HG03342 (cell line): ENCODE results near the gene CASP3.
A peak's percentile ranks its signal among the peaks of the same experiment; 100 is the strongest.
"Not testable (repeated sequence)": the region's sequence is repeated elsewhere in the genome, so short reads cannot be mapped to it uniquely, and the experiment has no call there.

Source experiments
- ATAC-seq: cut with Tn5 transposase; IDR thresholded peaks from one replicate; pipeline ENCODE4 v1.9.1; 2021; ENCODE audit warnings: mild to moderate bottlenecking, moderate library complexity; ENCODE audit not compliant: unreplicated experiment

The CASP3 gene

DNA sequence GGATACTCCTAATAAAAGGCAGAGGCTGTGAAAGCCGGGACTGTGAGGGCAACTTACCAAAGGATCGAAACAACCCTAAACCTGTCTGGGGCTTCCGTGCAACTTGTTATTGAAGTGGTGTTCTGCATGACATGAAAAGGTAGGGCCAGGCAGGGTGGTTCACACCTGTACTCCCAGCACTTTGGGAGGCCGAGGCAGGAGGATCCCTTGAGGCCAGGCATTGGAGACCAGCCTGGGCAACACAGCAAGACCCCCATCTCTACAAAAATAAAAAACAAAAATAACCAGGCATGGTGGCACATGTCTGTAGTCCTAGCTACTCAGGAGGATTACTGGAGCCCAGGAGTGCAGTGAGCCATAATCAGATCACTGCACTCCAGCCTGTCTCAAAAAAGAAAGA lies 12.3 kb downstream of the CASP3 start:
- no peak for ATAC-seq

DNA sequence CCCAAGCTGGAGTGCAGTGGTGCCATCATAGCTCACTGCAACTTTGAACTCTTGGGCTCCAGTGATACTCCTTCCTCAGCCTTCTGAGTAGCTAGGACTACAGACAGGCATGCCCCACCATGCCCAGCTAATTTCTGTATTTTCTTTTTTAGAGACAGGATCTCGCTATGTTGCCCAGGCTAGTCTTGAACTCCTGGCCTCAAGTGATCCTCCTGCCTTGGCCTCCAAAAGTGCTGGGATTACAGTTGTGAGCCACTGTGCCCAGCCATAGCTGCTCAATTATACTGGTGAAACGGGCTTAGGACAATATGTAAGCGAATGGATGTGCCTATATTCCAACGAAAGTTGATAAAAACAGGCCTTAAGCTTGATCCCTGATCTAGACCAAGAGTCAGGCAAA lies 13.1 kb downstream of the CASP3 start:
- no peak for ATAC-seq

DNA sequence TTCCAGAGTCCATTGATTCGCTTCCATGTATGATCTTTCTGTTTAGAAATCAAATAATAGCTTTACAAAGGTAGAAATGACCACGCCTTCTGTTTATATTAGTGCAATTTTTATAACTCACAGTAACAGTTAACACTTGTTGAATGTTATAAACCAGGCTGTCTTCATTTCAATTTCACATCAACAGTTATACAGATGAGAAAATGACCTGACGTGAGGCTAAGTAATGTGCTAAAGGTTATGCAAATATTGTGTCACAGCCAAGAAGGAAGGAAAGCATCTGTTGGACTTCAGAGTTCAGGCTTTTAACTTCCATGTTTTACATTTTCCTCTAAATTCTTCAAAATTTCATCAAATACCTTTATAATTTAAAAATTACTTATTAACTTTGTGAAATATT lies 13.9 kb downstream of the CASP3 start:
- ATAC-seq, result no peak

DNA sequence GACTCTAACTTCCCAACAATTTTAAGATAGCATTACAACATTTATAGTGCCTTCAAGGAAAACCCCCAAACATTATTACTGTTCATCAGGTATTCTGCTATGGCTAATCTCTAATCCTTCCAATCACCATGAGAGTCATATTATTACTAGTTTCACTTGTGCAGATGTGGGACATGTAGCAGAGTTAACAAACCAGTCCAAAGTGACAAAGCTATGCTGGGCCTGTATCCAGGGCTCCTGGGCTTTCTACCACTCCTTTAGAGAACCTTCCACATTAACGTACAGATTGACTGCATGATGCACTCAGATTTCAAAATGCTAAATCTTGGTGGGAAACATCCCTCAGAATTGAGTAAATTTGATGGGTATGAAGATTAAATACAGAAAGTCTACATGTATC lies 16.4 kb downstream of the CASP3 start:
- no peak for ATAC-seq

DNA sequence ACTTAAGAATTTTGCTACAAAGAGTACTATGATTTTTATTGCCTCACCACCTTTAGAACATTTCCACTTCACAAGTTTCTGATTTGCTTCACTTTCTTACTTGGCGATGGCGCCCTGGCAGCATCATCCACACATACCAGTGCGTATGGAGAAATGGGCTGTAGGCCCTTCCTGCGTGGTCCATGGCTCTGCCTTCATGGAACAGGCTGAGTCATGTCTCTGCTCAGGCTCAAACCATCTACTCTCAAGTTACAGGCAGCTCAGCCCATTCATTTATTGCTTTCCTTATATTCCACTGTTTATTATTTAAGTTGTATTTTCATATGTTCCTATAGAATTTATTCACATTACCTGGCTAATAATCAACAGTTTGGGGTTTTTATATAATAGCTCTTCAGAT lies 21.1 kb downstream of the CASP3 start:
- ATAC-seq, result no peak

DNA sequence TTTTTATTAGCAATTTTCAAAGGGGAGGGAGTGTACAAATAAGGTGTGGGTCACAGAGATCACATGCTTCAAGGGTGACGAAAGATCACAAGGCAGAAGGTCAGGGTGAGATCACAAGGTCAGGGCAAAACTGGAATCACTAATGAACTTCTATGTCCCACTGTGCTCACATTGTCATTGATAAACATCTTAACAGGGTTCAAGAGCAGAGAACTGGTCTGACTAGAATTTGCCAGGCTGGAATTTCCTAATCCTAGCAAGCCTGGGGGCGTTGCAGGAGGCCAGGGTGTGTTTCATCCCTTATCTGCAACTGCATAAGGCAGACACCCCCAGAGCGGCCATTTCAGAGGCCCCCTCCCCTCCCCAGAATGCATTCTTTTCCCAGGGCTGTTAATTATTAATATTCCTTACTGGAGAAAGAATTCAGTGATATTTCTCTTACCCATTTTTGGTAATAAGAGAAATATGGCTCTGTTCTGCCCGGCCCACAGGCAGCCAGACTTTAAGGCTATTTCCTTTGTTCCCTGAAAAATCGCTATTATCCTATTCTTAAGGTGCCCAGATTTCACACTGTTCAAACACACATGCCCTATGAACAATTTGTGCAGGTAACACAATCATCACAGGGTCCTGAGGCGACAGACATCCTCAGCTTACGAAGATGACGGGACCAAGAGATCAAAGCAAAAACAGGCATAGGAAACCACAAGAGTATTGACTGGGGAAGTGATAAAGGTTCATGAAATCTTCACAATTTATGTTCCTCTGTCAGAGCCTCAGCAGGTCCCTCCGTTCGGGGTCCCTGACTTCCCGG lies 23.3 kb downstream of the CASP3 start:
- ATAC-seq, result not testable (repeated sequence)

DNA sequence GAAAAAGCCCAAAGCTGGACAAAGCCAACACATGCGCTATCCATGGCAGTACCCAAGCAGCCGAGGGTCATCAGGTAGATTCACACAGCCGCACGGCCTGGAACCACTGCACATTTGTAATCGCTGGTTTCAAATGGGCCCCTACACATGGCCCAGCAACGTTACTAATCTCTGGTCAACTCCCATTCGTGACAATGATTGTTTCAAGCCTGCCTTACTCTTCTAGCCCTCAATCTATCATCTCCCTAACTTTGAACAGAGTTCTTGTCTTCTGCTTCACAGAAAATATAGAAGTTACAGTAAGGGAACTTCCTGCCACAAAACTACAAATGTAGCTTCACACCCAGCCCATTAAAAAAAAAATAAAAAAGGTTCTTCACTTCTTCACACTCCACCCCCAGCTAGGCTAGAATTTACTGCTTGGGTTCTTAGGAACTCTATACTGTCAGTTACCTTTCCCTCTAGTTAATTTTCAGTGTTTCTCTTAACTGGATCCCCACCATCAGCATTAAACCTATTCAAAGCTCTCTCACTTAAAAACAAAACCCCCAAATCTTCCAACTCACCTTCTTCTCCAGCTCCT lies 24.2 kb downstream of the CASP3 start:
- ATAC-seq, result no peak

DNA sequence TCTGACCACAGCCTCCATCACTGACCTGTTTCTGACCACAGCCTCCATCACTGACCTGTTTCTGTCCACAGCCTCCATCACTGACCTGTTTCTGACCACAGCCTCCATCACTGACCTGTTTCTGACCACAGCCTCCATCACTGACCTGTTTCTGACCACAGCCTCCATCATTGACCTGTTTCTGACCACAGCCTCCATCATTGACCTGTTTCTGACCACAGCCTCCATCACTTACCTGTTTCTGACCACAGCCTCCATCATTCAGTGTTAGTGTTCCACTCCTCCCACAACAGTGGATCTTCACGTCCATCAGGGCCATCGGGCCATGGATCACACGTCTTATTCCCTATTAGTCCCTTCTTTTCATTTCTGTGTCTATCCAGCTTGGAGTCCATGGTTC lies 24.7 kb downstream of the CASP3 start:
- ATAC-seq, result not testable (repeated sequence)

DNA sequence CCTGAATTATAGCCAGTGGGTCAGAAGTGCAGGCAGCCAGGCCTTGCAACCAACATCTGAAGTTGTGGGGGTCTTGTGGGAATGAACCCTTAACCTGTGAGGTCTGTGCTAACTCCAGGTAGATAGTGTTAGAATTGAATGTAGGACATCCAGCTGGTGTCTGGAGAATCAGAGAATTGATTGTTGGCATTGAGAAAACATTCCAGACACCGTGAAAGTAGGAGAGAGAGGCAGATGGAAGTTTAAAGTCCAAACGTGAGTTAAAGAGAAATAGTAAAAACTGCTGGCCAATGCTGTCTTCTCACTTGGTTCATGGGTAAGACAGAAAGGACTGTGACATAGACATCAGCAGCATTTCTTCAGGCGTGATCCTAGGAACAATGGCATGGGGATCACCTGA lies 27.7 kb downstream of the CASP3 start:
- no peak for ATAC-seq

DNA sequence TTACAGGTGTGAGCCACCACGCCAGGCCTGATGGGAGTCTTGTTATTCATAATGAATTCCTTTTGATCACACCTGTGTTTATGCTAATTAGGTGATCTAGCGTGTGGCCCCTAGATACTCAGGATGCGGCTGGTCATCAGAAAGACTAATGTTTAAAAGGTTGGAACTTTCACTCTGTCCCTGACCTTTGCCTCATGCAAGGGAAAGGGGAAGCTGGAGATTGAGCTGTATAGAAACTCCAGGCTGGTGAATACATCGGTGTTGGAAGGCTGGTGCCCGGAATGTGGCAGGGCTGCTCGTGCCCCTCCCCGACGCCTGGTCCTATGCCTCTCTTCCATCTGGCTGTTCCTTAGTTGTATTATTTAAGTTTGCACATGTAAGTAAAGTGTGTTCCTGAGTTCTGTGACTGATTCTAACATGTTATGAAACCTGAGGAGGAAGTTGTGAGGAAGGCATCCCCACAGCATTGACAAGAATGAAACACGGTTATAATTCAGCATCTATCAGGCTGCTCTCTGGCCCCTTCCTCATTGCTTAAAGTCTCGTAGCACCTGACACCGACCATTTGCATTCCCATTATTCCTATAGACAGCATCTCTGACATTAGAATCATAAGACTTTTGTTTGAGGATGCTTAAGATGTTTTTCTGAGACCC lies 28.9 kb downstream of the CASP3 start:
- no peak for ATAC-seq

DNA sequence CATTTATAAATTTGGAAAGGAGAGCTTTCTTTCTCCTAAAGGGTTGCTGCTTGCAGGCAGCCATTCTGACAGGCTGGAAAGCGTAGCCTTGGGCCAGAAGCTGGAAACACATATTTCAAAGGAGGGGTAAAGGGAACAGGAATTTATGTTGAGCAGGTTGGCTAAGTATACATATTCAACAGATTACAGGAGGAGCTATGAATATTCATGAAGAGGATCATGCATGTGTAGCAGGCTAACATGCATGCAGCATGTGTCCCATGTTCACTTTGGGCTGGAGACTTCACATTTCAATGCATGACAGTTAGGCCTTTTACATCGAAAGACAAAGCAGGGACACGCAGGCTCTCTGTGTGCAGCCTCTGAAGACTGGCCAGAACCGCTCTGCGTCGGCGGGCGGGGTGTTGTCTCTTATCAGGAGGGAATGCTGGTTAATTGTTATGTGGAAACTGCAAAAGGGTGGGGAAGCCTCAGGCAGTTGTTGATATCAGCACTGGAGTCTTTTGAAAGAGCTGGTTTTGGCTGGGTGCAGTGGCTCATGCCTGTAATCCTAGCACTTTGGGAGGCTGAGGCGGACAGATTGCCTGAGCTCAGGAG lies 31.5 kb downstream of the CASP3 start:
- no peak for ATAC-seq

DNA sequence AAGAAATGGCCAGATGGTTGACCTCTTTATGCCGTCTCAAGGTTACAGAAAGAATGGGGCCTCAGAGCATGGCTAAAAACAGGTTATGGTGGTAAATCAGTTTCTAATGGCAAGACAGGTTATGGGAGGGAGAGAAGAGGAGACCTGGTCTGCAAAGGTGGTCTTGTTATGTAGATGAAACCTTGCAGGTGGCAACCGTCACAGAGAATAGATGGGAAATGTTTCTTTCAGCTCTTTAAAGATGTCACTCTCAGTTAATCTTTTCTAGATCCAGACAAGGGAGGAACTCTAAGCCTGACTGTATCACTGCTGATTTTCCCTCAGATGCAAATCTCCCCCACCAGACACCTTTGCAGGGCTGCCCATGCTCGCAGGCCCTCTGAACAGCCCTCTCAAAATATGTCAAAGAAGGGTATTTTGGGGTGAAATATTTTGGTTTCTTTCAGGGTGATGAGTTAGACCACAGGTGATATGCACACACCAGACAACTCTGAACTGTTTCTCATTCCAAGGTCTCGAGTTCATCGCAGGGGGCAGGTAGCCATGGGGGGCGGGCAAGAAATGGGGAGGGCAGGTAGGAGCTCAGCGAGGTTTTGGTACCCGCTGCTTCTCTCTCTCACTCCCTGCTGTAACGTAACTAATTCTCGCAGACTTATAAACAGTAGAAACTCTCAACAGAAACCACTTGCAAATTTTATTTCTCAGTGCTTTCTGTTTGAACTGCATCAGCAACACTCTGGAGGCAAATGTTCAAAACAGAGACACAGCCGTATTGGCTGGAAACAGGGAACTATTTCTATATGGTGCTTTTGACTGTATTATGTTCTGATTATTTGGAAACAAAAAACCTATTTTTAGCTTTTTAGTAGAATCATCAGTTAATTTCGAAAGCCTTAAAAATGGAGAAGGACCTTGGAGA lies 32.4 kb downstream of the CASP3 start:
- ATAC-seq, result peak; percentile 64

DNA sequence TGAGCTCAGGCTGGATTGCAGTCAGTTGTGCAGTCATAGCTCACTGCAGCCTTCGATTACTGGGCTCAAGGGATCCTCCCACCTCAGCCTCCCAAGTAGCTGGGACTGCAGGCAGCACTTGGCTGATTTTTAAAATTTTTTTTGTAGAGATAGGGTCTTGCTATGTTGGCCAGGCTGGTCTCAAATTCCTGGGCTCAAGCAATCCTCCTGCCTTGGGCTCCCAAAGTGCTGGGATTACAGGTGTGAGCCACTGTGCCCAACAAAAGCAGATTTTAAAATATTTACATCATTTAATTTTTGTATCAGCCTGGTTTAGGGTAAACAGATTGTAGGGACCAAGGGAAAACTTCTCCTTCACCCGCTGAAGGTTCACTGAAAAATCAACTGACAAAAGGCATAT lies 33.1 kb downstream of the CASP3 start:
- not testable (repeated sequence) for ATAC-seq

DNA sequence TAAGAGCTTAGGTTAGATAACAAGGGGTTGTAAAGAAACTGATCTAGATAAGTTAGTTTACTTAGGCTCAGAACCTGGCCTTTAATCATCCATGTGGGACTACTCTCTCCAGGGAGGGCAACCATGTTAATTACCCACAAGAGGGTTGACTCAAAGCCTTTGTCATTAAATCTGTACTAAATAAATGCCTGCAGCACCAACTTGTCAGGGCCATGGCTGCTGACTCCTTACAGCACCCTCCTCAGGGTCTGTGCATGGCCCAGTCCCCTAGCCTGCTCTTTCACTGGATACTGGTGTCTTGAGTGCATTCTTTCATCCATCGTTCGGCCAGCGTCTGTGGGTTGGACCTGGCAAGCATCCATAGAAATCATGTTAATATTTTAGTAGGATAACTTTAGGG lies 34.7 kb downstream of the CASP3 start:
- ATAC-seq, result no peak

DNA sequence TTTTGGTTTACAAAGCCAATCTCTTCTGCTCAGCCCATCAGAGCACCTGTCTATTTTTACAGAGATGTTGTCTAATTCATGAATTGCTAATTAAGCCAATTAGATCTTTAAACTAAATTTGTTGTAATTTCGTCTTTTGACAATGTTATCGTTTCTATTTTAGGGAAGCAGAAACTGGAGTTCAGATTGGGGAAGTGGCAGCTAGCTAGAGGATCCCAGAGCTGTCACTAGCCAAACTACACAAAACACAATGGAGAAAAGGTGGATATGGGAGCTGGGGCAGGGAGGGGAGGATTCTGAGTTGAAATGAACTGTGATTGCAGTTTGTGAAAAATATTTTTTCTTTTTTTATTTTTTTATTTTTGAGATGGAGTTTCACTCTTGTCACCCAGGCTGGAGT lies 35.8 kb downstream of the CASP3 start:
- ATAC-seq, result no peak

DNA sequence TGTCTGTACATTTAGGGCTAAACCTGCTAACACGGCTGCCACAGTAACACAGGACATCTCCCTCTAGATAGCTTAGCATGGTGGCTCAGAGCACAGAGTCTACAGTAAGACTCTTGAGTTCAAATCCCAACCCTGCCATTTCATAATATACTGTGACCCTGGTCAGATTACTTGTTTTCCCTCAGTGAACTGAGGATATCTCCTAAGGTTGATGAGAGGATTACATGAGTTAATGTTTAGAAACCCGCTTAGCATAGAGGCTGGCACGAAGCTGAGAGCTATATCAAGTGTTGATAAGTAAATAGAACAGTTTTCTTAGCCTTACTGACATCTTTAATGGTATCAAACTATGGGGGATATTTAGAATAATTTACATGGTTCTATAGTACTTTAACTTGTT lies 37.2 kb downstream of the CASP3 start:
- no peak for ATAC-seq

DNA sequence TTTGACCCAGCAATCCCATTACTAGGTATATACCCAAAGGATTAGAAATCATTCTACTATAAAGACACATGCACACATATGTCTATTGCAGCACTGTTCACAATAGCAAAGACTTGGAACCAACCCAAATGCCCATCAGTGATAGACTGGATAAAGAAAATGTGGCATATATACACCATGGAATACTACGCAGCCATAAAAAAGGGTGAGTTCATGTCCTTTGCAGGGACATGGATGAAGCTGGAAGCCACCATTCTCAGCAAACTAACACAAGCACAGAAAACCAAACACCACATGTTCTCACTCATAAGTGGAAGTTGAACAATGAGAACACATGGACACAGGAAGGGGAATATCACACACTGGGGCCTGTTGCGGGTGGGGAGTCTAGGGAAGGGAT lies 41.8 kb downstream of the CASP3 start:
- not testable (repeated sequence) for ATAC-seq

DNA sequence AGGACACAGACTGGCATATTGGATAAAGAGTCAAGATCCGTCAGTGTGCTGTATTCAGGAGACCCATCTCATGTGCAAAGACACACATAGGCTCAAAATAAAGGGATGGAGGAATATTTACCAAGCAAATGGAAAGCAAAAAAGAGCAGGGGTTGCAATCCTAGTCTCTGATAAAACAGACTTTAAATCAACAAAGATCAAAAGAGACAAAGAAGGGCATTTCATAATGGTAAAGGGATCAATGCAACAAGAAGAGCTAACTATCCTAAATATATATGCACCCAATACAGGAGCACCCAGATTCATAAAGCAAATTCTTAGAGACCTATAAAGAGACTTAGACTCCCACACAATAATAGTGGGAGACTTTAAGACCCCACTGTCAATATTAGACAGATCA lies 46.4 kb downstream of the CASP3 start:
- not testable (repeated sequence) for ATAC-seq

DNA sequence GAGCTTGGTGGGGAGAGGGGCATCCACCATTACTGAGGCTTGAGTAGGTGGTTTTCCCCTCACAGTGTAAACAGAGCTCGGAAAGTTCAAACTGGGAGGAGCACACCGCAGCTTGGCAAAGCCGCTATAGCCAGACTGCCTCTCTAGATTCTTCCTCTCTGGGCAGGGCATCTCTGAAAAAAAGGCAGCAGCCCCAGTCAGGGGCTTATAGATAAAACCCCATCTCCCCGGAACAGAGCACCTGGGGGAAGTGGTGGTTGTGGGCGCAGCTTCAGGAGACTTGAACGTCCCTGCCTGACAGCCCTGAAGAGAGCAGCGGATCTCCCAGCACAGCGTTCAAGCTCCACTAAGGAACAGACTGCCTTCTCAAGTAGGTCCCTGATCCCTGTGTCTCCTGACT lies 48.3 kb downstream of the CASP3 start:
- ATAC-seq, result not testable (repeated sequence)

DNA sequence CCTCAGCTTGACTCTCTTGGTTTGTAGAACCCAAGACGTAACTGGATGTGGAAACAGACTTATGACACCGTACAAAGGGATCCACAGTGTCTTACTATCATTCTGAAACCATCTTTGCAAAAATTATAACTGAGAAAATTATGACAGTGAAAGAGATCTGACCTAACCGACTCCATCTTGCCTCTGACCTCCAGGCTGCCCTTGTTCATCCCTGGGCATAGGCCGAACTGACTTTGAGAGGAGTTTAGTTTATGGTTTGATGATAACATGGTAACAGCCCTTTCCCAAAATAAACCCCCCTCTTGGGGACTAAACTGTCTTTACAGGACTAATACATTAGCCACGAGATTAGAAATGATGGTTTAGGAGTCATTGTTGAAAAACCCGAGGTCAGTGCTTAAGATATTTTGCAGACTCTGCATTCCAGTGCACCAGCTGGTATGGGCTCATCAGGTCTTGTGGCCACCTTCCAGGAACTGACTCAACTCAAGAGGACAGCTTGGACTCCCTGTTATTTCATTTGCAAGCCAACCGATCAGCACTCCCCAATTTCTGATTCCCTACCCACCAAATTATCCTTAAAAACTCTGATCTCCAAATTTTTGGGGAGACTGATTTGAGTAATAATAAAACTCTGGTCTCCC lies 49.6 kb downstream of the CASP3 start:
- no peak for ATAC-seq
